HG03060 (cell line): ENCODE results near the gene RIMS3.
A peak's percentile ranks its signal among the peaks of the same experiment; 100 is the strongest.

Experiments used
- ATAC-seq: cut with Tn5 transposase; IDR thresholded peaks from one replicate; pipeline ENCODE4 v1.9.1; 2021; ENCODE audit warnings: low read depth, moderate number of reproducible peaks; ENCODE audit not compliant: unreplicated experiment

The RIMS3 gene

DNA sequence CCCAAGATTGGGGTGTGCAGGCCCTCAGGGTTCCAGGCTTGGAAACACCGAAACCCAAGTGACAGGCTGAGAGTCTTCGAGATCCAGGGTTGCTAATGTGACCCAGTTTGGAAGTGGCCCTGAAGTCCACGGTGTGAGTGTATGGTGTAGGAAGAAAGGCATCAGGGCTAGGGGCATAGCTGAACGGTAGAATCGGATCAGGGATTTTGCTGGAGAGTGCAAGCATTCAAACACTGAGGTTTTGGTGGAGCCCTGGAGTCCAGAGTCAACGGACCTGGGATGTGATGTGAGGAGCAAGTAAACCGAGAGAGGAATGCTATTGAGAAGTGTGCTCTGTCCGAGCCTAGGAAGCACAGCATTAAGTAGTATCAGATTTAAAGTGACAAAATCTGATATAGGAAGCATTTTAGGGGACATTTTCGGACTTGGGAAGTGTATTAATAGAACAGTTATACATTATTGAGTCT, 27.0 kb upstream of the RIMS3 start:
- no peak for ATAC-seq

DNA sequence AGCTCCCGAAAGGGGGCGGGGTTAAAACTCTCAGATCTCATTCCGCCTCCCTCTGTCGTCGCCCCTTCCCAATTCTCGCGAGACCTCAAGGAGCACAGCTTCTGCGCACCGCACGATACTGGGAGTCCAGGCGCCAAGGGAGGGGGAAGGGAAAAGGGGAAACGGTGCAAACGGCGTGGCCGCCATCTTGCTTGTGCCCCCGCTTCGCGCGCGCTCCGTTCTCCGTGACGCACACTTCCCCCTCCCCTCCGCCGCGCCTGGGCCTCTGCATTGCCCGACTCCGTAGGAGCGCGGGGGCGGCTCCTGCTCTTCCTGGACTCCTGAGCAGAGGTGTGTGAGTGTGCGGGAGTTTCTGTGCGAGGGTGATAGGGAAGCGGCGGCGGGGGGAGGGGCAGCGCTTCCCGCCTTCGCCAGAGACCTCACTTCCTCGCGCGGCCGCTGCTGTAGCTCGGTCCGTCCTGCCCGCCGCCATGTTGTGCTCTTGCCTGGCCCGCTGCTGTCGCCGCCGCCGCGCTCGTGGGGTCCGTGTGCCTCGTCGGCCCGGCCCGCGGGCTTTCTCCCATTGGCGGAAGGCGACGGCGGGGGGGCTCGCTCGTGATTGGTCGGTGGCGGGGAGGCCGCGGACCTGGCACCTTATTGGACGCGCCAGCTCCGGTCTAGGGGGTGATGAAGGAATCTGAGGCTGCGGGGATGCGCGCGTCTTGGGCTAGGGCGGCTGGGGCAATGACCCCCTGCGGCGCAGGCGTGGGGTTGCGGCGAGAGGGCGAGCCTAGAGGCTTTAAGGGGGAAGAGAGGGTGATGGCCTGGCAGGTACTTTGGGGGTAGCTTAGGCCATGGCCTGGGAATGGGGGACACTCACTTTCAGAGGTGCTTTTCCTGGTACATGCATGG, 26.3 kb upstream of the RIMS3 start, which contains the start of gene NFYC:
TSS of gene NFYC (plus strand) at position 167 of the 891 bp plus-strand sequence. CDS start 47,140 bp downstream, outside the sequence.
- peak; percentile 57 for ATAC-seq

DNA sequence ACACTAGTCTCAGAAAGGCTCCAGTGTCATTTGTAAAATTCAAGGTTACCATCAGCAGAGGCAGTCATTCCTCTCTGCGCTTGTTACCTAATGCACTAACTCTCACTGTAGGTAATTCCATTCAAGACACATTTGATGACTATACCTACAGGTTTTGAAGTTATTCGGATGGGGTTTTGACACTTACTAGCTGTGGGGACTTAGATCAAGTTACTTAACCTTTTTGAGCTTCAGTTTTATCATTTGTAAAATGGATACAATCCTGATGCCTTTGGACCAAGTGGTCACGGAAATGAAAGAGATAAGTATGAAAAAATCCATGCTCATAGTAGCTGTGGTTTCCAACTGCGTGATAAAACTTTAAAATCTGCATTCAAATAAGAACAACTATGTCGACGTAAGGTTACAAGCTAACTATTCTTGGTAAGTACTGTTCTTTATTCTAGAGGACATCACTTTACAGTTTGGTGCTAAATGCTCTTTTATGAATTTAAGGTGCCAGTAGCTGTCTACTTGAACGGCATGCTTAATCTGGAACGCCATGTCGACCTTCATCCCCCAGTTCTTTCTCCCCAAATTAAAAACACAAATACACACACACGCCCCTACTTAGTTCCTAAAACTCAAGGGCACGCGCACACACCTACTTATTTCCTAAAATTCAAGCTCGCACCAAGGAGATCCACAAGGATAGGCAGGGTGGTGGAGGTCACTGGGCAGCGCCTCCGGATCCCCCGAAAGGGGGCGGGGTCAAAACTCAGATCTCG, 25.5 kb upstream of the RIMS3 start:
- no peak for ATAC-seq

DNA sequence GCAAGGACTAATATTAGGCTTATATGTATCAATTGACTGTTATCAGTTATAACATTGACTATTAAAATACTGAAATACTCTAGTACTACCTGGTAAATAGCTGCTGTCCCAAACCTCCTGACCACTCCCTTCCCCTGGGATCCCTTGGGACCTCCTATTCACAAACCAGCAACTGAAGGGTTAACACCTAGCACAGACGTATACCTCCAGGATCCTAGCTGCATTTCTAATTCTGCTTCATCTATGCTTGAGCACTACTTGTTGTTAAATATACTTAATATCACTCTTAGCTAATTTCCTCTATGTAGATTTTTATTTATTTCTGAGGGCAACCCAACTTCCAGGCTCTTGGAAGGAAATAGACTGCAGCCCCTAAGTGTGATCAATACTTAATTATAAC, 24.3 kb upstream of the RIMS3 start:
- ATAC-seq, result no peak

DNA sequence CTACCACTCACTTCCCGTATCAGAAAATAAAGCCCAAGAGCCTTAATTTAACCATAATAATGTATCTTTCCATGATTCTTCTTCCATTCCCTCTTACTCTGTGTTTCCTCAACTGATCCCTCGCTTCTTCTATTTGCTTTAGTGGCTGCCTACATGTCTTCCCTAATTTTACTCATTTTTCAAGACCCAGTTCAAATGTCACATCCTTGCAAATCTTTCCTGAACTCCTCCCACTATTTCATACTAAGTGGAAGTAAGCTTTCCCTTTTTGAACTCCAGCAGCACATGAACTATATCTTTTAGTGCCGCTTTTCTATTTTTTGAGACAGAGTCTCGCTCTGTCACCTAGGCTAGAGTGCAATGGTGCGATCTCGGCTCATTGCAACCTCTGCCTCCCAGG, 22.2 kb upstream of the RIMS3 start:
- ATAC-seq, result no peak

DNA sequence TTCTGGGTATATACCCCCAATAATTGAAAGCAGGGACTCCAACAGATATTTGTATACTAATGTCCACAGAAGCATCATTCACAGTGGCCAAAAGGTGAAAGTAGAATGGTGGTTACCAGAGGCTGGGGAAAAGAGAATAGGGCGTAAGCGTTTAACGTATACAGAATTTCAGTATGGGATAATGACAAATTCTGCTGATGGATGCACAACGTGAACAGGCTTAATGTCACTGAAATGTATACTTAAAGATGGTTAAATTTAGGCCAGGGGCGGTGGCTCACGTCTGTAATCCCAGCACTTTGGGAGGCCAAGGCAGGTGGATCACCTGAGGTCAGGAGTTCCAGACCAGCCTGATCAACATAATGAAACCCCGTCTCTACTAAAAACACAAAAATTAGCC, 21.6 kb upstream of the RIMS3 start:
- no peak for ATAC-seq

DNA sequence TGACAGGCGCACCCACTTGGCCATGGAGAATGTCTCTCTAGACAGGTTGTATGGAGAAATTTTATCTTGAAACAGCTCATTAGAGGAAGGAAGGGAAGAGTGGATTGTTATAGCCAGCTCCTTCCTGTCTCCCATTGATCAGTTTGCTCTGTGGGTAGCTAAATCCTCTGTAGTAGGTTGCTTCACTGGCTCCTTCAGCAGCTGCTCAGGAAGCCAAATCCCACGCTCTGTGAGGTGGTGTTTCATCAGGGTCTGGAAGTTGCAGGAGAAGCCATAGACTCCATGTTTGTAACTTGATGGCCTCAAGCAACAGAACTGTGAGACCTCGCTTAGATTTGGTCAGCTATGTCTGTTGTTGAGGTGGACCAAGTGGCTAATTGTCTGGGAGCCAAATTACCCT, 19.2 kb upstream of the RIMS3 start:
- ATAC-seq, result no peak

DNA sequence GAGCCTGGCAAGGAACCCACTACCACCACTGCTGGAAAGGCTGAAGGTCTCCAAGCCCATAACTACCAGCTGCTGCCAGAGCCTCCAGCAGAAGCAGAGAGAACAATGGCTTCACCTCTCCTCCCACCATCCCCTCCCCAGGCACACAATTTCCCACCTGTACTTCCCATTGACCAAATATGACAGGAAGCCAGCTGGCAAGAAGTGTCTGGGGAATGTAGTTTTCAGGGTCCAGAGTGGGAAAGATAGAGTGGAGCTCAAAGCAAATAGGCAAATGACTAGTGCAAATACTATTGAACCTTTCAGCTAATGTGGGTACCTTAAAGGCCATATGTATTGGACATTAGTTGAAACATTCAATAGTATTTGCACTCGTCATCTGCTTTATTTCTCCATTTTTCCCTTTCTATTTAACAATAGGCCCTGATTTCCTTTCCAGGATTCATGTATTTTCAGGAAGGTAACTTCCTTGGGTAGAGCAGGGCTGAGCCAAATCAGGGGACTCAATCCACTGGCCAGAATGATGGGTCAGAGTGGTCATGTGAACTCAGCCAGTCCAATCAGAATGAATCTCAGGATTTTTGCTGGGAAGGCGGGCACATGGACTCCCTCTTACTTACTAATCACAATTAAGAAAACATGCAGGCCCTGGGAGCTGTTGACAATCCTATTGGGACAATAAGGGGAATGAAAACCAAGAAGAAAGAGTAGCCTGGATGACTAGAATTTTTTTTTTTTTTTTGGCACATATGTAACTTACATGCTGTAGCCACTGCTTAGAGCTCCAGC, 13.9 kb upstream of the RIMS3 start:
- no peak for ATAC-seq

DNA sequence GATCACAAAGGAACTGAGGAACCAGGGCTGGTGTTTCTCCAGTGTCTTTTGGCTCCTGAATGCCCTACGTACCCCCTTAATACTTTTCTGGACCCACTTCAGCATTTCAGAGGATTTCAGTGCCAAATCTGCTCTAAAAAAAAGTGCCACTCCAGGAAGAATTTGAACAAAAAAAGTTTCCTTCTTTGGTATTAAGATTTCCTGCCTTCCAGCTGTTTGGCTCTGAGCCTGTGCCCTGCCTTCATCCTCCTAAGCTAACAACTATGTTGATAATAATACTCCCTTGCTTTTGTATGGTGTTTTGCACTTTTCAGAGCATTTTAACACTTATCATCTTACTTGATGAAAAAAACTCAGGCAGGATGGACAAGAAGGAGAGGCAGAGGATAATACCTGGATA, 11.0 kb upstream of the RIMS3 start:
- no peak for ATAC-seq

DNA sequence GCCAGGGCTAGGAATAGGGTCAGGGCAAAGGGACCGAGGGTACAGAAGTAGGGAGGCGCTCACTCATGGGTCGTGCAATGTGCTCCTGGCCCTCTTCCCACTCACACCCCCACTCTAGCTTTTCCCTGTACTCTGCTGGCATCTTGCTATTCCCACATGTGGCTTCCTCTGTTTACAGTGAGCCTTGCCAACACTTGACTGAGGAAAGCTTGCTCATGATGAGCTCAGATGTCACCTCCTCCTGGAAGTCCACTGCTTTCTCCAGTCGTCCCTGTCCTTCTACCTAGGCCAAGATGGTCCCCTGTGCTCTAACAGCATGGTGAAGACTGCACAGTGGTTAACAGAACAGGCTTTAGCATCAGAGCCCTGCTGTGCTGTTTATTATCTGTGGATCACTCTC, 8.0 kb upstream of the RIMS3 start:
- no peak for ATAC-seq

DNA sequence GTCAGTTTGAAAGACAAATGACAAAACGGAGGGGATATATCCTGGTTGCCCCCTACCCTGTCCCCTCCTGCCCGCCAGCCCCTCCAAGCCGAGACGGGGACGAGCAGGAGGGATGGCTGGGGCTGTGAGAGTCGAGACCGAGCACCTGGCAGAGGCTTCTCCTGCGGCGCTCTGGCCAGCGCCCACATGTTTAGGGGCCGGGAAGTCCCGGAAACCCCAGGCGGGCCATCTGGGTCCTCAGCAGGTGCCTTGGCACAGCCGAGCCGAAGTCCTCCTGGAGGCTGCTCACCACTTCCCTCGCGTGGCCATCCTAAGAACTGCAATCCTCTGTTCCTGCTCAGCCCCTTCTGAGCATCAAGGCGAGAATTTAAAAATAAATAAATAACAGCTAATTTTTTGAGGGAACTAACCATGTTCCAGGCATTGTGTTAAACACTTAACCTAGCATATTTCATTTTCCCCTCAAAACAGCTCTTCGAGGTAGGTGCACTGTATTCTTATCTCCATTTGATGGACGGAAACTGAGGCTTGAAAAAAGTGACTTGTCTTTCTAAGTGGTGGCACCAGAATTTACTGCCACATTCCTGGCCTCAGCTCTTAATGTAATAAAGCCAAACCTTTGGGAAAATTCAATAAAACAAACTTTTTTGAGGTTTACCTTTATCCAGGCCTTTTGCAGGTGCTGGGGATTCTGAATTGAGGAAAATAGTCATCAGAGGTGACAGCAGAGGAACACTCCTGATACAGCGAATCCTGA, 3.5 kb upstream of the RIMS3 start:
- peak; percentile 54 for ATAC-seq

DNA sequence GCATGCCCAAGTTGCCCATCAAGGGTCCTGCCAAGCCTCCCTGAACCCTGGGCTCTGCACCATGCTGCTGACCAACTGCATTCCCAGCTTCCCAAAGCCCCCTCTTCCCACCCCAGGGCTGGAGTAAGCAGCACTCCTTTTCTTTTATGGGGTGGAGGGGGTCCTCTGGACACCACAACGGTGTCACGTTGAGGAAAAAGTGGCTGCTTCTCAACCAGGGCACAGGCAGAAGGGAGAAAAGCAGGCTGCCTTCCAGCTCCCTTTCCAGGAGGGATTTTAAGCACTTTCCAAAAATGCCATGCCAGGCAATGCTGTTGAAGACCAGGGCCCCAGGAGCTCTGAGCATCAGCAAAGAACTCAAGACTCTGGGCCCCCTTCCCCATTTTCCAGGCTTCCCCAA, 691 bp downstream of the RIMS3 start:
- ATAC-seq, result no peak

DNA sequence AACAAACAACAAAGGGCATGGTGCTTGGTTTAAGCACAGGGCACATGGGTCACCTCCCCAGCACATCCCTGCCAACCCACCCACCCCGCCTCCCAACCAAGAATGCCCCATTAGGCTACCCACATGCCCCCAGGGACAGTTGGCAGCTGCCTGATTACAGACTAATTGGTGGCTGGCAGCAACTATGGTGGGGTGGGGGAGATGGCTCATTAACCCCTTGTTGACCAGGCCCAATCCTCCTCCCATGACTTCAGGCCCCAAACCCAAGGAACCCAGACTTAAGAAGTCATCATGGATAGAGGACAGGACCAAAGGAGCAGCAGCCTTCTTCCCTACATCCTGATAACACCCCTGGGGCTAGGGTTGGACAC, 1.3 kb downstream of the RIMS3 start:
- no peak for ATAC-seq

DNA sequence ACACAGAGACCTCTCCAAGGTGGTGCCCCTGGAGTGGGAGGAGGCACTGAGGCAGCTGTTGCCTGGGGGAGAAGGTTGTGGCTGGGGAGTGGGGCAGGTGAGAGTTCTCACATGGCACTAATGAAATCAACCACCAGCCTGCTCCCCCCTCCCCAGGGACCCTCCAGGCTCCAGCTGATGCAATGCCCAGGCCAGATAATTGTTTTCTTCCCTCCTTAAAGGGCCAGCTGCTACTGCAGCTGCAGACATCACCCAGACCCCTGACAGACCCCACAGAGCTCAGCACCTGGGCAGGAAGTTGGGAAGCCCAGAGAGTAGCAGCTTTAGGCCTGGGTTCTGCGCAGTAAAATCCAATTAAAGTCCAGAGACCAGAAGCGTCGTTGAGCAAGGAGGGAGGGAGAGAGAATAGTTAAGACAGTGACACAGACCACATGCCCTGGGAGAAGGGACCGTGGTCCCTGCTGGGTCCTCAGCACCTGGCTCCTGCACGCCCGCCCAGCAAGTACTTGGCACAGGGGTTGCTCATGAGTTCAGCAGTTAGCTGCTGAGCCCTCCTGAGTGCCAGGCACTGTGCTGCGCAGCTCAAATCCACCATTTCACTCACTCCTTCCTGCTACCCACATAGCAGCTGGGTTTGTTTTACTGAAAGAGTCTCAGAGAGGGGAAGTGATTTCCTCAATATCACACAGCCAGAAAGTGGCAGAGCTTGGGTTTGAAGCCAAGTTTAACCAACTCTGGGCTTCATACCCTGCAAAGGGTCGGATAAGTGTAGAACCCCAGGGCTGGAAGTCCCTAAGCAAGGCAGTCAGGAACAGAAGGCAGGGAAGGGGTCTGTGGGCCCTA, 1.9 kb downstream of the RIMS3 start:
- ATAC-seq, result no peak

DNA sequence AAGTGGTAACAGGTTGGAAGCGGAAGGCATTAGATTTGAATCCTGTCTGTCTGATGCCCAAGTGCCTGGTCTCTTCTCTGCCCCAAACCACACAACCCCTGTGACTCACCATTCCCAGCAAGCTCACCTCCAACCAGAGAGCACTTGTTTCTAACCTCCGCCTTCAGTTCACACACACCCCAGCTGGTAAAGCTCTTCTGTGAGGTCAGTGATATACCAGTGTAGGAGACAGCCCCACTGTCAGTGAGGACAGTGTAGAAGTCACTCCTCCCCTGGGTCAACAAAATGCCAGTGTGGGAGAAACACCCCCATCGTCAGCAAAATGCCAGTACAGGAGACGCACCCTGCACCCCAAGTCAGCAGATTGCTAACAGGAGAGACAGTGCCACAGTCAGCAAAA, 2.6 kb downstream of the RIMS3 start:
- ATAC-seq, result no peak

DNA sequence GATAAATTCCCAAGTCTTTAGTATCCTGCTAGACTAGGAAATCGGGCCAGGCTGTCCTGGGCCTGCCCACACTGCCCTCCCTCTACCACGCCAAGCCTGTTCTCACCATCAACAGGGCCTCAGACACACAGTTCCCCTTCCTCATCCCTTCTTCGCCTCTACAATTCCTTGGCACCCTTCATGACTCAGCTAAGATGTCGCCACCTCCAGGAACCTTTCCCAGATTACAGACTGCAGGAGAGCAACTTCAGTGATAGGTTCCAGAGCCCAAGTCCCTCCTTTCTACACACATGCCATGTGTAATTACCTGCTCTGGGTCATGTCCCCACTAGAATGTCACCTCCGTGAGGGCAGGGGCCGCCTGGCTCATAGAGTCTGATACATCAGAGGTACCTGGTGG, 3.3 kb downstream of the RIMS3 start:
- no peak for ATAC-seq

DNA sequence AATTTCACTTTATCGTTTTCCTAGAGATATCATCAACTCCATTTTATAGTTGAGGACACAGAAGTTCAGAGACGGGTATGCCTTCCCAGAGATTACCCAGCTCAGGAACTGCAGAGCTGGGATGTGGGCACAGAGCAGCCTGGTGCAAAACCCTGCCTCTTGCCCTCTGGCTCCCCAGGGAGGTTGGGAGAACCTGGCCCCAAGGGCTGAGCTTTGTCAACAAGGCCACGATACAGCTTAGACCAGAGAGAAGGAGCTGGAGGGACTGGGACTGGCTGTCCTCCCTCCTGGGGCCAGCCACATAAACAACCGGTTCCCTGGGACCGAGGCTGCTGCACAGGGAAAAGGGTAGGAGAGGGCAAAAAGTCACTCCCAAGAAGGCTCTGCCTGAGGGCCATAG, 3.8 kb downstream of the RIMS3 start:
- ATAC-seq, result no peak

DNA sequence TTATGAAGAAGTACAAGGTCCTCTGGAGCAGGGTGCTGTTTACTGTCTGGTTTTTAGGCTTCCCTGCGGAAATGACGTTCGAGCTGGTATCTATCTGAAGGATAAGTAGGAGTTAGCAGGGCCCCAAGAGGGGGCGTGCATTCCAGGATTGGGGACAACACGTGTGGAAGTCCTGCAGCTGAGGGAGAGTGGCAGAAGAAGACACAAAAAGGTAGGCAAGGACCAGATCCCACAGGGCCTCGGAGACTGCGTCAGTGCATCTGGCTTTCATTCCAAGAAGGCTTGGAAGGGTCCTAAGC, 5.9 kb downstream of the RIMS3 start:
- ATAC-seq, result no peak
